ENCODE results near the gene HTRA3.

HTRA3 gene

GRCh38 chr4:8323947-8324555 lies 54.5 kb downstream of the HTRA3 start:
- no peak for TF ChIP-seq CTCF (IDR thresholded peaks at IDR 0.05; ENCODE audit: extremely low read depth, insufficient read depth, missing control alignments)
- in situ Hi-C loops (cut with MboI; ENCODE audit: low pct_unique_long_range_greater_than_20kb, low sequenced_read_pairs, unreplicated experiment), result no loop called here
- DNase-seq (ENCODE audit: low spot score), result no peak

- in situ Hi-C loops (cut with MboI; ENCODE audit: low pct_unique_long_range_greater_than_20kb, low sequenced_read_pairs, unreplicated experiment), result no loop called here
- no peak for DNase-seq (ENCODE audit: low spot score)
- TF ChIP-seq CTCF (IDR thresholded peaks at IDR 0.05; ENCODE audit: extremely low read depth, insufficient read depth, missing control alignments), result no peak
Measured at GRCh38 chr4:8324640-8325239, 55.2 kb downstream of the HTRA3 start.

GRCh38 chr4:8325291-8325973 lies 55.9 kb downstream of the HTRA3 start:
- TF ChIP-seq CTCF (IDR thresholded peaks at IDR 0.05; ENCODE audit: extremely low read depth, insufficient read depth, missing control alignments), result no peak
- DNase-seq (ENCODE audit: low spot score), result no peak
- in situ Hi-C loops (cut with MboI; ENCODE audit: low pct_unique_long_range_greater_than_20kb, low sequenced_read_pairs, unreplicated experiment), result no loop called here

GRCh38 chr4:8326206-8326605 lies 56.7 kb downstream of the HTRA3 start:
- in situ Hi-C loops (cut with MboI; ENCODE audit: low pct_unique_long_range_greater_than_20kb, low sequenced_read_pairs, unreplicated experiment), result no loop called here
- DNase-seq (ENCODE audit: low spot score), result no peak
- TF ChIP-seq CTCF (IDR thresholded peaks at IDR 0.05; ENCODE audit: extremely low read depth, insufficient read depth, missing control alignments), result no peak

GRCh38 chr4:8328456-8328855 lies 58.9 kb downstream of the HTRA3 start:
- no peak for DNase-seq (ENCODE audit: low spot score)
- in situ Hi-C loops (cut with MboI; ENCODE audit: low pct_unique_long_range_greater_than_20kb, low sequenced_read_pairs, unreplicated experiment), result no loop called here
- no peak for TF ChIP-seq CTCF (IDR thresholded peaks at IDR 0.05; ENCODE audit: extremely low read depth, insufficient read depth, missing control alignments)

- DNase-seq (ENCODE audit: low spot score), result no peak
- in situ Hi-C loops (cut with MboI; ENCODE audit: low pct_unique_long_range_greater_than_20kb, low sequenced_read_pairs, unreplicated experiment), result no loop called here
- no peak for TF ChIP-seq CTCF (IDR thresholded peaks at IDR 0.05; ENCODE audit: extremely low read depth, insufficient read depth, missing control alignments)
Measured at GRCh38 chr4:8328866-8329559, 59.5 kb downstream of the HTRA3 start.
